PC-3 (cell line): ENCODE measurements around the gene OPHN1. TPM values are rescaled to one million over a fixed set of nuclear protein-coding genes. Genes with fewer than 3 reads are reported as not detected.
"Not testable (repeated sequence)": the region's sequence is repeated elsewhere in the genome, so short reads cannot be mapped to it uniquely, and the experiment has no call there.

ENCODE experiments used
- ATAC-seq: fragments of 200-7000 bp; cut with Tn5 transposase; 2 replicates; pipeline ENCODE4 v1.9.1; 2020; ENCODE audit warnings: mild to moderate bottlenecking, moderate library complexity
- BruUV-seq: library from RNA; stranded (reverse); fragments of 400-500 nt; replicated peaks from 2 replicates; lab custom pipeline; 2021; lab: Mats Ljungman, UMichigan
- CTCF ChIA-PET: fragments of 300-600 bp; sonication (Branson Sonifier 250); formaldehyde crosslinking; loops from one replicate; lab custom pipeline; 2022; ENCODE audit warnings: antibody characterized with exemption; lab: Charles Lee
- POLR2A ChIA-PET: fragments of 300-600 bp; sonication (Branson Sonifier 250); formaldehyde crosslinking; loops from one replicate; lab custom pipeline; 2022; ENCODE audit warnings: antibody characterized with exemption; ENCODE audit not compliant: unreplicated experiment; lab: Charles Lee
- DNase-seq: peaks from one replicate; pipeline ENCODE4 v3.0.0-alpha.2; 2015
- H2AFZ ChIP-seq: fragments of 300-600 bp; sonication (generic); 2 replicates; pipeline ENCODE4 v1.6.0; 2016; ENCODE audit warnings: antibody characterized with exemption, low read length
- H3F3A ChIP-seq: fragments of 300-600 bp; sonication (generic); one replicate; pipeline ENCODE4 v1.6.0; 2017; ENCODE audit warnings: antibody characterized with exemption, low read length, control low read depth, mild to moderate bottlenecking; ENCODE audit not compliant: unreplicated experiment
- H3K27ac ChIP-seq: fragments of 300-600 bp; sonication (generic); 2 replicates; pipeline ENCODE4 v1.5.1; 2016; ENCODE audit warnings: mild to moderate bottlenecking, low read length
- H3K27me3 ChIP-seq: fragments of 300-600 bp; sonication (generic); 2 replicates; pipeline ENCODE4 v1.6.1; 2016; ENCODE audit warnings: low read length, mixed read lengths
- H3K36me3 ChIP-seq: fragments of 300-600 bp; sonication (generic); 2 replicates; pipeline ENCODE4 v1.6.1; 2016; ENCODE audit warnings: low read depth, mixed run types, low read length, mixed read lengths
- H3K4me1 ChIP-seq: fragments of 300-600 bp; sonication (generic); 2 replicates; pipeline ENCODE4 v1.5.1; 2016; ENCODE audit warnings: low read length; ENCODE audit not compliant: insufficient read depth
- H3K4me2 ChIP-seq: fragments of 300-600 bp; sonication (generic); 2 replicates; pipeline ENCODE4 v1.6.0; 2016; ENCODE audit warnings: low read length
- H3K4me3 ChIP-seq: fragments of 300-600 bp; sonication (generic); 2 replicates; pipeline ENCODE4 v1.5.1; 2016; ENCODE audit warnings: mild to moderate bottlenecking, low read length, mixed read lengths
- H3K79me2 ChIP-seq: fragments of 300-600 bp; sonication (generic); 2 replicates; pipeline ENCODE4 v1.6.1; 2017; ENCODE audit warnings: low read length, mixed read lengths
- H3K9ac ChIP-seq: fragments of 300-600 bp; sonication (generic); 2 replicates; pipeline ENCODE4 v1.6.0; 2016; ENCODE audit warnings: mild to moderate bottlenecking, low read length
- H3K9me2 ChIP-seq: fragments of 300-600 bp; sonication (generic); replicated peaks from 2 replicates; pipeline ENCODE4 v1.6.1; 2016; ENCODE audit warnings: mixed run types, low read length, mixed read lengths
- H3K9me3 ChIP-seq: fragments of 300-600 bp; sonication (generic); 2 replicates; pipeline ENCODE4 v1.6.1; 2016; ENCODE audit warnings: low read length, mixed read lengths
- H4K20me1 ChIP-seq: fragments of 300-600 bp; sonication (generic); 2 replicates; pipeline ENCODE4 v1.6.1; 2016; ENCODE audit warnings: low read length, mixed read lengths
- EZH2 ChIP-seq: fragments of 300-600 bp; sonication (generic); IDR thresholded peaks from one replicate; pipeline ENCODE4 v1.6.1; 2017; ENCODE audit warnings: antibody characterized with exemption, mild to moderate bottlenecking, low read length; ENCODE audit not compliant: unreplicated experiment
- EZH2phosphoT487 ChIP-seq: fragments of 300-600 bp; sonication (generic); IDR thresholded peaks from 2 replicates; pipeline ENCODE4 v1.6.1; 2018; ENCODE audit warnings: mild to moderate bottlenecking, antibody characterized with exemption, low read length, borderline replicate concordance
- intact Hi-C: fragments of 100-400 bp; cut with micrococcal nuclease; formaldehyde crosslinking; loops from 2 replicates; pipeline ENCODE4 v1.9.0; 2023
- total RNA-seq: library from RNA; depleted of rRNA; stranded (reverse); fragments of >200 nt; gene quantifications from 2 replicates; pipeline ENCODE4 v1.2.3, GENCODE V29; 2014
- TF ChIP-seq, protein P1 (sequence below): fragments of 300-600 bp; sonication (generic); conservative IDR thresholded peaks from 2 replicates; pipeline ENCODE4 v1.5.1; 2017; ENCODE audit warnings: antibody characterized with exemption, low read depth, mild to moderate bottlenecking, low read length

The OPHN1 gene
- total RNA-seq, 1 experiment from 2014 or later, result 6.0 TPM

- Histone ChIP-seq H3K4me3 (no peak overlapping the region), H4K20me1 (no peaks in the 10 kb centered on the region), H3K9me2 (no peaks in the 10 kb centered on the region), H3K27me3 (no peaks in the 10 kb centered on the region), H3K36me3 (no peaks in the 10 kb centered on the region), H3K9ac (no peak overlapping the region), H3K27ac (no peak overlapping the region), H2AFZ (no peak overlapping the region), H3K4me1 (peaks cover 4% of the 10 kb centered on the region; the same call in 1 of the 2 replicates), H3K79me2 (no peaks in the 10 kb centered on the region), H3K9me3 (no peaks in the 10 kb centered on the region), H3K4me2 (no peak overlapping the region), H3F3A (no peaks in the 10 kb centered on the region)
- no TSS peak for BruUV-seq
- ATAC-seq, result no peak
- no peak for DNase-seq
- no peak for TF ChIP-seq EZH2phosphoT487
- TF ChIP-seq, protein P1, sequence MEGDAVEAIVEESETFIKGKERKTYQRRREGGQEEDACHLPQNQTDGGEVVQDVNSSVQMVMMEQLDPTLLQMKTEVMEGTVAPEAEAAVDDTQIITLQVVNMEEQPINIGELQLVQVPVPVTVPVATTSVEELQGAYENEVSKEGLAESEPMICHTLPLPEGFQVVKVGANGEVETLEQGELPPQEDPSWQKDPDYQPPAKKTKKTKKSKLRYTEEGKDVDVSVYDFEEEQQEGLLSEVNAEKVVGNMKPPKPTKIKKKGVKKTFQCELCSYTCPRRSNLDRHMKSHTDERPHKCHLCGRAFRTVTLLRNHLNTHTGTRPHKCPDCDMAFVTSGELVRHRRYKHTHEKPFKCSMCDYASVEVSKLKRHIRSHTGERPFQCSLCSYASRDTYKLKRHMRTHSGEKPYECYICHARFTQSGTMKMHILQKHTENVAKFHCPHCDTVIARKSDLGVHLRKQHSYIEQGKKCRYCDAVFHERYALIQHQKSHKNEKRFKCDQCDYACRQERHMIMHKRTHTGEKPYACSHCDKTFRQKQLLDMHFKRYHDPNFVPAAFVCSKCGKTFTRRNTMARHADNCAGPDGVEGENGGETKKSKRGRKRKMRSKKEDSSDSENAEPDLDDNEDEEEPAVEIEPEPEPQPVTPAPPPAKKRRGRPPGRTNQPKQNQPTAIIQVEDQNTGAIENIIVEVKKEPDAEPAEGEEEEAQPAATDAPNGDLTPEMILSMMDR, result no peak
- no peak for TF ChIP-seq EZH2
- intact Hi-C loops, result no loop called here
- CTCF ChIA-PET, result no interaction called here
- POLR2A ChIA-PET, result no interaction called here
Observed at GRCh38 chrX:68077378-68077777, 355.9 kb downstream of the OPHN1 start.

DNA sequence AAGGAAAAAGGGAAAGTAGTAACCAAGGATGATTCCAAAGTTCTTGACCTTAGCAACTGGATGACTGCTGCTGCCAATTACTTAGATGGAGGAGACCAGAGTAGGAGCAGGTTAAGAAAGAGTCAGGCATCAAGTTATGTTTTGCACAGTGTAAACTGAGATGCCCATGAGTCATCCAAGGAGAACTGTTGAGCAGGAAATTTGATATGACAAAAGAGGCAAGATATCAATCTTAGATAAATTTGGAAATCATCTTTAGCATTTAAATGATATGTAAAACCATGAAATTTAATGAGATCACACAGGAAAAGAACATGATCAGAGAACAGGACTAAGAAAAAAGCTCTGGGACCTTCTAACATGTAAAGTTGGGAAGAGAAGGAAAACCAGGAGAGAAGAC lies 361.3 kb downstream of the OPHN1 start:
- ATAC-seq (peak; percentile 90), DNase-seq (peak; percentile 58)
- no peak overlapping the region for H3K4me2 ChIP-seq
- H3K9me3 ChIP-seq, result no peaks in the 10 kb centered on the region
- H3K9me2 ChIP-seq, result no peaks in the 10 kb centered on the region
- no peak overlapping the region for H2AFZ ChIP-seq
- no TSS peak for BruUV-seq
- peaks cover 13% of the 10 kb centered on the region for H3K4me1 ChIP-seq
- TF ChIP-seq EZH2phosphoT487 (no peak), EZH2 (no peak)
- TF ChIP-seq, protein P1, result no peak
- no peaks in the 10 kb centered on the region for H3K27me3 ChIP-seq
- intact Hi-C loops, result no loop called here
- no peaks in the 10 kb centered on the region for H3K79me2 ChIP-seq
- no peak overlapping the region for H3K27ac ChIP-seq
- no peaks in the 10 kb centered on the region for H3F3A ChIP-seq
- H3K36me3 ChIP-seq, result no peaks in the 10 kb centered on the region
- no peak overlapping the region for H3K4me3 ChIP-seq
- ChIA-PET POLR2A (no interaction called here), CTCF (no interaction called here)
- no peaks in the 10 kb centered on the region for H4K20me1 ChIP-seq
- no peak overlapping the region for H3K9ac ChIP-seq

DNA sequence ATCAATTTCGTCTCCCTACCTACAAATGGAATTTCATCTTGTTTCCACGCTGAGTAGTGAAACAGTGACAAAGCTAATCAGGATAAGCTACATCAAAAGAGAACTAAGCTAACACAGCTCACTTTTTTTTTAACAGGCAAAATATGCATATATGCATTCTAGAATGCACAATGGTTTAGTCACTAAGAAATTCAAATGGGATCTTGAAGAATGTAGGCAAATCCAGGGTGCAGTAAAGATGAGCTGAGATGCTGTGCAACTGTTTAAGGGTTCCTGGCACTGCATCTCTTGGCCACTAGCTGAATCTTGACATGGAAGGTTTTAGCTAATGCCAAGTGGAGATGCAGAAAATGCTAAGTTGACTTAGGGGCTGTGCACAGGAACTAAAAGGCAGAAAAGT lies 363.2 kb downstream of the OPHN1 start:
- H3K4me3 ChIP-seq, H3F3A ChIP-seq, H3K9me3 ChIP-seq, H3K27ac ChIP-seq, H4K20me1 ChIP-seq, H3K9me2 ChIP-seq, H3K27me3 ChIP-seq, H3K36me3 ChIP-seq, BruUV-seq, H2AFZ ChIP-seq, H3K9ac ChIP-seq, POLR2A ChIA-PET, ATAC-seq, H3K4me2 ChIP-seq, DNase-seq, H3K79me2 ChIP-seq, CTCF ChIA-PET, intact Hi-C loops: not testable (repeated sequence)
- H3K4me1 ChIP-seq, result peaks cover 13% of the 10 kb centered on the region
